Tibial nerve (tissue), 4 donors: ENCODE measurements around the gene DAAM2.

ENCODE experiments used
- EP300 ChIP-seq, 2 donors: sonication (generic); formaldehyde crosslinking; IDR thresholded peaks; one replicate each; pipeline ENCODE4 v1.6.1; 2017; ENCODE audit warnings: antibody characterized with exemption in 2 of 2, mild to moderate bottlenecking in 1 of 2
- TF ChIP-seq, protein P1 (sequence below), 5 experiments: fragments of 200-600 bp in 3 of 5; fragments of 450-650 bp in 2 of 5; sonication (generic) in 3 of 5; IDR thresholded peaks; one replicate each; pipeline ENCODE4 v1.5.1; 2016 to 2019; ENCODE audit warnings: antibody characterized with exemption in 5 of 5, mild to moderate bottlenecking in 3 of 5, moderate library complexity in 2 of 5

DNA sequence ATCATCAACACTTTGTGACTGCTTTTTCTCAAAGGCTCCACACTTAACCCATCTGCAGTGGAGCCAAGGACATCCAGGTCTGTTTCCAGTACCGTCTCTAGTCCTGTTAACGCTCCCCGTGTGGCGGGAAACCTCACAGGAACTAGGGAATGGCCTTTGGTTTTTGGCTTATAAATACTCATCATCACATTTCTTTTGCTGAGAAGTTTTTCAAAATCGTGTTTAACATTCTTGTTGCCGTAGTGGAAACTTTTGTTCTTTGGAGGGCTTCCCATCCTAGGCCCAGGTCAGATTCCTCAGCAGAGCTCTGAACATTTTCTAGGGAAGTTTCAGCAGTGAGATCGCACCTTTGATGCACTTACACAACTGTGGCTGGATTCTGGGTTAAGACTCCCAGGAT is 24.6 kb downstream of the DAAM2 start:
- TF ChIP-seq, protein P1, sequence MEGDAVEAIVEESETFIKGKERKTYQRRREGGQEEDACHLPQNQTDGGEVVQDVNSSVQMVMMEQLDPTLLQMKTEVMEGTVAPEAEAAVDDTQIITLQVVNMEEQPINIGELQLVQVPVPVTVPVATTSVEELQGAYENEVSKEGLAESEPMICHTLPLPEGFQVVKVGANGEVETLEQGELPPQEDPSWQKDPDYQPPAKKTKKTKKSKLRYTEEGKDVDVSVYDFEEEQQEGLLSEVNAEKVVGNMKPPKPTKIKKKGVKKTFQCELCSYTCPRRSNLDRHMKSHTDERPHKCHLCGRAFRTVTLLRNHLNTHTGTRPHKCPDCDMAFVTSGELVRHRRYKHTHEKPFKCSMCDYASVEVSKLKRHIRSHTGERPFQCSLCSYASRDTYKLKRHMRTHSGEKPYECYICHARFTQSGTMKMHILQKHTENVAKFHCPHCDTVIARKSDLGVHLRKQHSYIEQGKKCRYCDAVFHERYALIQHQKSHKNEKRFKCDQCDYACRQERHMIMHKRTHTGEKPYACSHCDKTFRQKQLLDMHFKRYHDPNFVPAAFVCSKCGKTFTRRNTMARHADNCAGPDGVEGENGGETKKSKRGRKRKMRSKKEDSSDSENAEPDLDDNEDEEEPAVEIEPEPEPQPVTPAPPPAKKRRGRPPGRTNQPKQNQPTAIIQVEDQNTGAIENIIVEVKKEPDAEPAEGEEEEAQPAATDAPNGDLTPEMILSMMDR (IDR thresholded peaks at IDR 0.05), result no peak
- peak; percentile 52 to 81 for TF ChIP-seq EP300 (IDR thresholded peaks at IDR 0.05)
